ENCODE measurements around the gene ADCY7. TPM values are rescaled to one million over a fixed set of nuclear protein-coding genes. Genes with fewer than 3 reads are reported as not detected.

ADCY7 gene
- total RNA-seq, 2 donors from 2014 or later = 30.1 to 37.2 TPM

GRCh38 chr16:50354629-50355456 is 88.5 kb downstream of the ADCY7 start:
- Histone ChIP-seq H3K27ac (ENCODE audit: low read depth, low read length) (no peak overlapping the region), H3K9me3 (ENCODE audit: control insufficient read depth, low read length) (peaks cover 2% of the 10 kb centered on the region), H3K4me1 (ENCODE audit: control insufficient read depth, insufficient read depth, low read length) (no peaks in the 10 kb centered on the region), H3K27me3 (ENCODE audit: control insufficient read depth, insufficient read depth, low read length, poor library complexity, severe bottlenecking) (no peaks in the 10 kb centered on the region), H3K4me3 (ENCODE audit: low read length) (no peak overlapping the region), H3K36me3 (ENCODE audit: control insufficient read depth, insufficient read depth, low read length) (peaks cover 80% of the 10 kb centered on the region), H3K9ac (ENCODE audit: extremely low read depth, low read length, poor library complexity, severe bottlenecking) (no peak overlapping the region)
- 80 to 90% methylated on average over 2 to 7 of the region's 11 CpGs for WGBS, 2 experiments (ENCODE audit: insufficient coverage in 1 of 2, insufficient read length in 1 of 2)
- Mint-ChIP-seq H3K4me1 (peaks cover 6% of the 10 kb centered on the region), H3K9me3 (no peaks in the 10 kb centered on the region), H3K4me3 (no peak overlapping the region), H3K27me3 (ENCODE audit: insufficient read depth) (no peaks in the 10 kb centered on the region), H3K27ac (no peak overlapping the region), H3K36me3 (ENCODE audit: low read depth) (peaks cover 63% of the 10 kb centered on the region)
- no peak for DNase-seq
- TF ChIP-seq CTCF (conservative IDR thresholded peaks at IDR 0.05) = peak; percentile 81

GRCh38 chr16:50359626-50360025 is 93.3 kb downstream of the ADCY7 start:
- H3K9me3 Mint-ChIP-seq = no peaks in the 10 kb centered on the region
- no peak for DNase-seq

GRCh38 chr16:50360033-50360778 is 93.9 kb downstream of the ADCY7 start:
- Mint-ChIP-seq H3K4me1 (peaks cover 36% of the 10 kb centered on the region), H3K9me3 (no peaks in the 10 kb centered on the region), H3K27me3 (ENCODE audit: insufficient read depth) (no peaks in the 10 kb centered on the region), H3K36me3 (ENCODE audit: low read depth) (peaks cover 53% of the 10 kb centered on the region), H3K27ac (peak overlapping the region; percentile 86), H3K4me3 (no peak overlapping the region)
- H3K4me1 ChIP-seq (ENCODE audit: control insufficient read depth, insufficient read depth, low read length) = peaks cover 7% of the 10 kb centered on the region
- no peaks in the 10 kb centered on the region for H3K27me3 ChIP-seq (ENCODE audit: control insufficient read depth, insufficient read depth, low read length, poor library complexity, severe bottlenecking)
- peak; percentile 15 for TF ChIP-seq CTCF (conservative IDR thresholded peaks at IDR 0.05)
- peaks cover 83% of the 10 kb centered on the region for H3K36me3 ChIP-seq (ENCODE audit: control insufficient read depth, insufficient read depth, low read length)
- WGBS, 2 experiments (ENCODE audit: insufficient coverage in 1 of 2, insufficient read length in 1 of 2) = 90 to 94% methylated on average over 4 to 6 of the region's 6 CpGs
- no peak overlapping the region for H3K27ac ChIP-seq (ENCODE audit: low read depth, low read length)
- H3K9ac ChIP-seq (ENCODE audit: extremely low read depth, low read length, poor library complexity, severe bottlenecking) = no peak overlapping the region
- no peak for DNase-seq
- no peaks in the 10 kb centered on the region for H3K9me3 ChIP-seq (ENCODE audit: control insufficient read depth, low read length)
- H3K4me3 ChIP-seq (ENCODE audit: low read length) = peak overlapping the region; percentile 48

More at GRCh38 chr16:50359626-50360025, 93.3 kb downstream of the ADCY7 start:
- H3K4me3 Mint-ChIP-seq = no peak overlapping the region
- no peaks in the 10 kb centered on the region for H3K27me3 Mint-ChIP-seq (ENCODE audit: insufficient read depth)
- H3K36me3 Mint-ChIP-seq (ENCODE audit: low read depth) = peaks cover 52% of the 10 kb centered on the region
- TF ChIP-seq CTCF (conservative IDR thresholded peaks at IDR 0.05) = no peak
- Histone ChIP-seq H3K27me3 (ENCODE audit: control insufficient read depth, insufficient read depth, low read length, poor library complexity, severe bottlenecking) (no peaks in the 10 kb centered on the region), H3K27ac (ENCODE audit: low read depth, low read length) (no peak overlapping the region), H3K36me3 (ENCODE audit: control insufficient read depth, insufficient read depth, low read length) (peaks cover 81% of the 10 kb centered on the region), H3K4me1 (ENCODE audit: control insufficient read depth, insufficient read depth, low read length) (peaks cover 7% of the 10 kb centered on the region), H3K4me3 (ENCODE audit: low read length) (no peak overlapping the region), H3K9ac (ENCODE audit: extremely low read depth, low read length, poor library complexity, severe bottlenecking) (no peak overlapping the region), H3K9me3 (ENCODE audit: control insufficient read depth, low read length) (no peaks in the 10 kb centered on the region)
- WGBS, 2 experiments (ENCODE audit: insufficient coverage in 1 of 2, insufficient read length in 1 of 2) = 100% methylated on average over 1 of the region's 1 CpG
- peaks cover 30% of the 10 kb centered on the region for H3K4me1 Mint-ChIP-seq
- H3K27ac Mint-ChIP-seq = peak overlapping the region; percentile 28
